GM12875 (cell line): ENCODE measurements around the gene PLCL2.
"Not testable (repeated sequence)": the region's sequence is repeated elsewhere in the genome, so short reads cannot be mapped to it uniquely, and the experiment has no call there.

Source experiments
- H3K4me3 ChIP-seq: one replicate; pipeline ENCODE4 v1.5.1; 2011; ENCODE audit warnings: low read depth, low read length, control low read depth
- TF ChIP-seq, protein P1 (sequence below): IDR thresholded peaks from 2 replicates; pipeline ENCODE4 v1.5.1; 2011; ENCODE audit warnings: low read depth, mild to moderate bottlenecking, control low read depth, inconsistent platforms, low read length, moderate library complexity, borderline replicate concordance; ENCODE audit not compliant: insufficient read depth

The PLCL2 gene

DNA sequence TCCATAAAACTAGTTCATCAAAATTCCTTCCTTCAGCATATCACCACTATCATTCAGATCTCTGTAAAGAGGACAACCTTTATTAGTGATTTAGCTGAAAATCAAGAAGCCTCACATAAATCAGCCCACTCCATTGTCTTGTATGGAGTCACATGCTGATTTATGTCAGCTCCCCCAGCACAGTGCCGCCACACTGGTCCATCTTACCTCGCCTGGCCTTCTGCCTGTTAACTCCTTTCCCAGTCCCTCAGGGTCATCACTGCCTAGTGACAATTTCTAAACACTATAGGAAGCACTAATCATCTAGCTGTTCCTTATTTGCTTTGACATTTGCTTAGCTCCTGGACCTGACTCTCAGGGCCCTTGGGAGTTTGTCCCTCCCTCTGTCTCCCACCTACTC is 75.4 kb downstream of the PLCL2 start:
- TF ChIP-seq, protein P1, sequence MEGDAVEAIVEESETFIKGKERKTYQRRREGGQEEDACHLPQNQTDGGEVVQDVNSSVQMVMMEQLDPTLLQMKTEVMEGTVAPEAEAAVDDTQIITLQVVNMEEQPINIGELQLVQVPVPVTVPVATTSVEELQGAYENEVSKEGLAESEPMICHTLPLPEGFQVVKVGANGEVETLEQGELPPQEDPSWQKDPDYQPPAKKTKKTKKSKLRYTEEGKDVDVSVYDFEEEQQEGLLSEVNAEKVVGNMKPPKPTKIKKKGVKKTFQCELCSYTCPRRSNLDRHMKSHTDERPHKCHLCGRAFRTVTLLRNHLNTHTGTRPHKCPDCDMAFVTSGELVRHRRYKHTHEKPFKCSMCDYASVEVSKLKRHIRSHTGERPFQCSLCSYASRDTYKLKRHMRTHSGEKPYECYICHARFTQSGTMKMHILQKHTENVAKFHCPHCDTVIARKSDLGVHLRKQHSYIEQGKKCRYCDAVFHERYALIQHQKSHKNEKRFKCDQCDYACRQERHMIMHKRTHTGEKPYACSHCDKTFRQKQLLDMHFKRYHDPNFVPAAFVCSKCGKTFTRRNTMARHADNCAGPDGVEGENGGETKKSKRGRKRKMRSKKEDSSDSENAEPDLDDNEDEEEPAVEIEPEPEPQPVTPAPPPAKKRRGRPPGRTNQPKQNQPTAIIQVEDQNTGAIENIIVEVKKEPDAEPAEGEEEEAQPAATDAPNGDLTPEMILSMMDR, result no peak
- H3K4me3 ChIP-seq, result no peak overlapping the region

DNA sequence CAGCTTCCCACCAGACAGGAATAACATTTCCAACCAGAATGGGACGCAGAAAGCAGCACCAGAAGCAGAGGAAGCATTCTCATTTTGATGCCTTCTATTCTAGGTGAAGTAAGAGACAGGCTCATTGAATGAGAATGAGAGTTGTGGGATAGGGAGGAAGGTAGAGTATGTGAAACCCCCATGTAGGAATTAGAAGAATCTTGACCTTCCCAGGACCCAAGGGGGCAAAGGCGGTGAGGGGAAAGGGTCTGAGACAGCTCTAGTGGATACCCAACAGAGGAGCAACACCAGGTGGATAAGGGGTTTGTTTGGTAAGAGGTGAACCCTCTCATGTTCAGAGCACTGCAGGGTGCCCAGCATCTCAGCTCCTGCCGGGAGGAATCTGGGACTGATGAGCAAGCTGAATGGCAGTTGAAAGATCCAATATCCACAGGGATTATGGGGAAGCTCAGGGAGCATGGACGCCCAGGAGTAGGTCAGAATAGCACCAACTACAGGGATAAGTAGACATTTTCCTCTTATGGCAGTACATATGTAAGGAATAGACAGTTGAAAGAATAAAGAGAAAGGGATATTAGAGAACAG is 77.0 kb downstream of the PLCL2 start:
- TF ChIP-seq, protein P1, result no peak

DNA sequence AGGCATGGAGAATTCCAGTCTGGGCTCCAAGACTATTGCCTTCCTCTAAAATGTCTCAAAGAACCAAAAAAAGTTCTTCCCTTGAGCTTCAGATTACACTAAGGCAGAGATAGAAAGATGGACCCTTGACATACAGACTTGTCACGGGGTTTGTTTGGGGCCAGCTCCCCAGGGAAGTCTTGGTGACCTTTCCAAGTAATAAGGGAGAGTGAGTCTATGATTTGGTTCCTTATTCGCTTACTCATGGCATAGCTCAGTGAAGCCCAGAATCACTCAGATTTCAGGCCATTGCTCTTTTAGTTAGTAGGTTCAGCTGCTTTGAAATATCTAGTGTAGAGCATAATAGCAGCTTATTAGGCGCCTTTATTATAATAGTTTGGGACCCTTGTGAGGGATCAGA is 90.3 kb downstream of the PLCL2 start:
- TF ChIP-seq, protein P1, result no peak
- no peak overlapping the region for H3K4me3 ChIP-seq

More for the DNA sequence above, 77.0 kb downstream of the PLCL2 start:
- H3K4me3 ChIP-seq, result no peak overlapping the region

DNA sequence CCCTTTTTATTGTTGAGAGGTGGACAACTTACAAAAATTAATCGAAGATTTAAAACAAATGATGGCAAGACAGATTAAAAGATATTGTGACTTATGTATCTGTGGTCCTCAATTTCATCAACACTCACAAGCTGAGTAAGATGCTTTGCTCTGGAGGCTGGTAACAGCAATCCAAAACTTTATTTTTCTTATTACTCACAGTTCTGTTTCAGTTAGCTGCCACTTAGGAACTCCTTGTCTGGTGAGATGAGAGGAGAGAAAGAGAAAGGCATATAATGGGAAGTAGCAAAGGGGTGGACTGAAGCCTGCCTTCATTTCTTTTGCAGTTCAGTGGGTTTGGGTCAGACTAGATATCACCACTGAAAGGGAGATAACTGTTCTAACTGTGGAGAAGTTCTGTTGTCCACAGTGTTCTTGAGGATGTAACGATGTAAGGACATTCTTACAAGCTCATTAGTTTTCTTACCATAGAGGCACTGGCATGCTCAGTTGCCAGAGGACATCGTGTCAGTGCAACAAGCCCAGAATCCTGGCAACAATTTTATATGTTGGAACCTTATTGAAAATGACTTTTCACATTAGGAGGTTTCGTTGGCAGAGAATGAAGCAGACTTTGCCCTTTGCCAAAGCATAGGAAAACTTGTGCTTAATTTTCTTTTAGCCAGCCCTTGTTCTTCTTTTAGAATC is 93.6 kb downstream of the PLCL2 start:
- TF ChIP-seq, protein P1, result no peak

DNA sequence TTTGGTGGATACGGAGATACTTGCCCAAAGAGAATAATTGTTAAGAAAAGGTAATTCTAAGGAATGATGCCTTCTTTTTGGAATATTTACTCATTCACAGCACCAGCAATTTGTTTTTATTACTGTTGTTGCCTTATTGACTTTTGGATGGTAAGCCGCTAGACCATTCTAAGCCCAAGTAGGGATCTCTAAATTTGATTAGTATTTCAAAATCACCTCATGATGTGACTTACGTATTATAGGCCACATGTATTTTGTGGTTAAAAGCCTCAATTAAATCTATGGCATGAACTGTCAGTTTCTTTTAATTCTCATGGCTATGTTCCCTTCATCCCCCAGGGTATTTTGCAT is 94.1 kb downstream of the PLCL2 start:
- H3K4me3 ChIP-seq, result no peak overlapping the region
- TF ChIP-seq, protein P1, result no peak

More for the DNA sequence above, 93.6 kb downstream of the PLCL2 start:
- no peak overlapping the region for H3K4me3 ChIP-seq

DNA sequence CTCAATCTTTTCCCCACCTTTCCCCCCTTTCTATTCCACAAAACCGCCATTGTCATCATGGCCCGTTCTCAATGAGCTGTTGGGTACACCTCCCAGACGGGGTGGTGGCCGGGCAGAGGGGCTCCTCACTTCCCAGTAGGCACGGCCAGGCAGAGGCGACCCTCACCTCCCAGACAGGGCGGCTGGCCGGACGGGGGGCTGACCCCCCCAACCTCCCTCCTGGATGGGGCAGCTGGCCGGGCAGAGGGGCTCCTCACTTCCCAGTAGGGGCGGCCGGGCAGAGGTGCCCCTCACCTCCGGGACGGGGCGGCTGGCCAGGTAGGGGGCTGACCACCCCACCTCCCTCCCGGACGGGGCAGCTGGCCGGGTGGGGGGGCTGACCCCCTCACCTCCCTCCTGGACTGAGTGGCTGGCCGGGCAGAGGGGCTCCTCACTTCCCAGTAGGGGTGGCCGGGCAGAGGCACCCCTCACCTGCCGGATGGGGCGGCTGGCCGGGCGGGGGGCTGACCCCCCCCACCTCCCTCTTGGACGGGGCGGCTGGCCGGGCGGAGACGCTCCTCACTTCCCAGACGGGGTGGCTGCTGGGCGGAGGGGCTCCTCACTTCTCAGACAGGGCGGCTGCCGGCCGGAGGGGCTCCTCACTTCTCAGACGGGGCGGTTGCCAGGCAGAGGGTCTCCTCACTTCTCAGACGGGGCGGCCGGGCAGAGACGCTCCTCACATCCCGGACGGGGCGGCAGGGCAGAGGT is 95.2 kb downstream of the PLCL2 start:
- H3K4me3 ChIP-seq, result not testable (repeated sequence)

DNA sequence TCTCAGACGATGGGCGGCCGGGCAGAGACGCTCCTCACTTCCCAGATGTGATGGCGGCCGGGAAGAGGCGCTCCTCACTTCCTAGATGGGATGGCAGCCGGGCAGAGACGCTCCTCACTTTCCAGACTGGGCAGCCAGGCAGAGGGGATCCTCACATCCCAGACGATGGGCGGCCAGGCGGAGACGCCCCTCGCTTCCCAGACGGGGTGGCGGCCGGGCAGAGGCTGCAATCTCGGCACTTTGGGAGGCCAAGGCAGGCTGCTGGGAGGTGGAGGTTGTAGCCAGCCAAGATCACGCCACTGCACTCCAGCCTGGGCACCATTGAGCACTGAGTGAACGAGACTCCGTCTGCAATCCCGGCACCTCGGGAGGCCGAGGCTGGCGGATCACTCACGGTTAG is 95.8 kb downstream of the PLCL2 start:
- H3K4me3 ChIP-seq, result not testable (repeated sequence)

DNA sequence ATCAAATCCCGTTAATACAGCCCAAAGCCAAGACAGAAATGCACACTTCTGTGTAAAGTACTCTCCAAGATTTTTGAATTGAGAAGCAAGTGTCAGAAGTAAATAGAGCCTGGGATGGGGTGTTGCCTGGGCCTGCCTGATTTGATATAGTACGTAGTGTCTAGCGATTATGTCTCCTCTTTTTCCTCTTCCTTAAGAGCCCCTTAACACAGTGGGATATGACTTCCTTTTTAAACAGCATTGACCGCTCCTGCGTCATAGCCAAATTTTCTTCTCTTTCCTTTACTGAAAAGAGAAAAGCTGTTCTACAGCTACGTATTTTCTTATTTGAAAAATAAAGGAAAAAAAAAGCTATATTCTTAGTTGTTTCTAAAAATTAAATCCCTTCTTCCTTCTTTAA is 97.7 kb downstream of the PLCL2 start:
- TF ChIP-seq, protein P1, result no peak
- no peak overlapping the region for H3K4me3 ChIP-seq
